ENCODE results near the gene PYGM. TPM values are rescaled to one million over a fixed set of nuclear protein-coding genes. Genes with fewer than 3 reads are reported as not detected.

PYGM gene
- total RNA-seq, 6 donors from 2014 or later, result 1.0 to 3.7 (median 1.5) TPM

GRCh38 chr11:64800303-64801157 is 40.8 kb upstream of the PYGM start:
- no peaks in the 10 kb centered on the region for H3K9me3 ChIP-seq
- DNase-seq, result no peak
- peaks cover 31 to 67% (median 44%) of the 10 kb centered on the region in 4 donors for H3K4me1 ChIP-seq
- 68 to 72% methylated on average over 5 to 22 of the region's 26 CpGs for WGBS, 2 donors
- H3K27ac ChIP-seq, result peak overlapping the region; percentile 69 to 91 (median 84)
- ATAC-seq (ENCODE audit: low FRiP score in 2 of 2), result no peak
- H3K27me3 ChIP-seq, result no peaks in the 10 kb centered on the region
- TF ChIP-seq POLR2AphosphoS5 (IDR thresholded peaks at IDR 0.05) (no peak), EP300 (IDR thresholded peaks at IDR 0.05) (no peak), POLR2A (IDR thresholded peaks at IDR 0.05) (no peak), CTCF (IDR thresholded peaks at IDR 0.05) (no peak)
- peaks cover 0 to 45% (median 24%) of the 10 kb centered on the region in 4 donors for H3K36me3 ChIP-seq
- H3K4me3 ChIP-seq, result peak overlapping the region in 1 of 4 donors; percentile 89

GRCh38 chr11:64799623-64800302 is 40.0 kb upstream of the PYGM start:
- no peaks in the 10 kb centered on the region for H3K9me3 ChIP-seq
- peak overlapping the region; percentile 57 to 91 (median 77) for H3K27ac ChIP-seq
- no peak for DNase-seq
- no peak for TF ChIP-seq POLR2A (IDR thresholded peaks at IDR 0.05)
- peak in 1 of 2 donors; percentile 10 for TF ChIP-seq POLR2AphosphoS5 (IDR thresholded peaks at IDR 0.05)
- TF ChIP-seq EP300 (IDR thresholded peaks at IDR 0.05), result no peak
- H3K4me1 ChIP-seq, result peaks cover 31 to 64% (median 44%) of the 10 kb centered on the region in 4 donors
- H3K4me3 ChIP-seq, result peak overlapping the region in 1 of 4 donors; percentile 89
- H3K27me3 ChIP-seq, result no peaks in the 10 kb centered on the region
- WGBS, 2 donors, result 53 to 66% methylated on average over 10 to 14 of the region's 14 CpGs
- no peak for ATAC-seq (ENCODE audit: low FRiP score in 2 of 2)
- H3K36me3 ChIP-seq, result peaks cover 0 to 40% (median 18%) of the 10 kb centered on the region in 4 donors

GRCh38 chr11:64799256-64799622 is 39.5 kb upstream of the PYGM start:
- Histone ChIP-seq H3K36me3 (peaks cover 0 to 37% (median 16%) of the 10 kb centered on the region in 4 donors), H3K4me1 (peaks cover 28 to 59% (median 42%) of the 10 kb centered on the region in 4 donors), H3K27ac (peak overlapping the region in 3 of 4 donors; percentile 69 to 91 (median 74)), H3K27me3 (no peaks in the 10 kb centered on the region), H3K4me3 (no peak overlapping the region), H3K9me3 (no peaks in the 10 kb centered on the region)
- no peak for ATAC-seq (ENCODE audit: low FRiP score in 2 of 2)
- TF ChIP-seq CTCF (IDR thresholded peaks at IDR 0.05) (no peak), POLR2AphosphoS5 (IDR thresholded peaks at IDR 0.05) (no peak), POLR2A (IDR thresholded peaks at IDR 0.05) (no peak), EP300 (IDR thresholded peaks at IDR 0.05) (no peak)
- DNase-seq, result no peak
- WGBS, 2 donors, result 79 to 85% methylated on average over 4 to 7 of the region's 7 CpGs

GRCh38 chr11:64796757-64797541 is 37.2 kb upstream of the PYGM start:
- Histone ChIP-seq H3K4me3 (no peak overlapping the region), H3K4me1 (peaks cover 13 to 47% (median 27%) of the 10 kb centered on the region in 4 donors), H3K27me3 (no peaks in the 10 kb centered on the region), H3K36me3 (peaks cover 0 to 45% (median 18%) of the 10 kb centered on the region in 4 donors), H3K9me3 (no peaks in the 10 kb centered on the region), H3K27ac (peak overlapping the region in 3 of 4 donors; percentile 8 to 56 (median 48))
- TF ChIP-seq CTCF (IDR thresholded peaks at IDR 0.05) (no peak), EP300 (IDR thresholded peaks at IDR 0.05) (no peak), POLR2AphosphoS5 (IDR thresholded peaks at IDR 0.05) (no peak), POLR2A (IDR thresholded peaks at IDR 0.05) (no peak)
- ATAC-seq (ENCODE audit: low FRiP score in 2 of 2) (no peak), DNase-seq (no peak)
- WGBS, 2 donors, result 81 to 87% methylated on average over 10 to 16 of the region's 19 CpGs
